Mesothelial cell of epicardium (in vitro differentiated cells): ENCODE data around the gene MPZL1. TPM values are rescaled to one million over a fixed set of nuclear protein-coding genes. Genes with fewer than 3 reads are reported as not detected.

Experiments used
- DNase-seq, 2 experiments: peaks; one replicate each; pipeline ENCODE4 v3.0.0; 2021; ENCODE audit warnings: low spot score in 2 of 2; ENCODE audit not compliant: unreplicated experiment in 2 of 2
- H3K27ac Mint-ChIP-seq: 2 replicates; pipeline ENCODE4 v1.8.0; 2021; ENCODE audit warnings: mixed read lengths
- H3K27me3 Mint-ChIP-seq: 2 replicates; pipeline ENCODE4 v1.8.0; 2021; ENCODE audit warnings: low read depth, mixed read lengths
- H3K36me3 Mint-ChIP-seq: 2 replicates; pipeline ENCODE4 v1.8.0; 2021; ENCODE audit warnings: mixed read lengths
- H3K4me1 Mint-ChIP-seq: 2 replicates; pipeline ENCODE4 v1.8.0; 2021; ENCODE audit warnings: mixed read lengths
- H3K4me3 Mint-ChIP-seq: 2 replicates; pipeline ENCODE4 v1.8.0; 2021; ENCODE audit warnings: mild to moderate bottlenecking, moderate library complexity, mixed read lengths
- H3K9me3 Mint-ChIP-seq: 2 replicates; pipeline ENCODE4 v1.8.0; 2021; ENCODE audit warnings: mixed read lengths
- total RNA-seq: library from RNA; stranded (reverse); gene quantifications from 3 replicates; pipeline ENCODE4 v1.2.1, GENCODE V29; 2021
- TF ChIP-seq, protein P1 (sequence below): fragments of 200-600 bp; sonication (generic); IDR thresholded peaks from one replicate; pipeline ENCODE4 v1.5.0; 2021; ENCODE audit warnings: antibody characterized with exemption; ENCODE audit not compliant: unreplicated experiment

The MPZL1 gene
- total RNA-seq, 1 donor from 2014 or later, result 138 TPM

GRCh38 chr1:167704715-167705114 lies 17.1 kb upstream of the MPZL1 start:
- no peak for DNase-seq
- TF ChIP-seq, protein P1, sequence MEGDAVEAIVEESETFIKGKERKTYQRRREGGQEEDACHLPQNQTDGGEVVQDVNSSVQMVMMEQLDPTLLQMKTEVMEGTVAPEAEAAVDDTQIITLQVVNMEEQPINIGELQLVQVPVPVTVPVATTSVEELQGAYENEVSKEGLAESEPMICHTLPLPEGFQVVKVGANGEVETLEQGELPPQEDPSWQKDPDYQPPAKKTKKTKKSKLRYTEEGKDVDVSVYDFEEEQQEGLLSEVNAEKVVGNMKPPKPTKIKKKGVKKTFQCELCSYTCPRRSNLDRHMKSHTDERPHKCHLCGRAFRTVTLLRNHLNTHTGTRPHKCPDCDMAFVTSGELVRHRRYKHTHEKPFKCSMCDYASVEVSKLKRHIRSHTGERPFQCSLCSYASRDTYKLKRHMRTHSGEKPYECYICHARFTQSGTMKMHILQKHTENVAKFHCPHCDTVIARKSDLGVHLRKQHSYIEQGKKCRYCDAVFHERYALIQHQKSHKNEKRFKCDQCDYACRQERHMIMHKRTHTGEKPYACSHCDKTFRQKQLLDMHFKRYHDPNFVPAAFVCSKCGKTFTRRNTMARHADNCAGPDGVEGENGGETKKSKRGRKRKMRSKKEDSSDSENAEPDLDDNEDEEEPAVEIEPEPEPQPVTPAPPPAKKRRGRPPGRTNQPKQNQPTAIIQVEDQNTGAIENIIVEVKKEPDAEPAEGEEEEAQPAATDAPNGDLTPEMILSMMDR, result no peak
- peaks cover 8% of the 10 kb centered on the region for H3K27me3 Mint-ChIP-seq
- no peak overlapping the region for H3K4me3 Mint-ChIP-seq
- H3K36me3 Mint-ChIP-seq, result no peaks in the 10 kb centered on the region
- H3K27ac Mint-ChIP-seq, result no peak overlapping the region
- peaks cover 15% of the 10 kb centered on the region for H3K4me1 Mint-ChIP-seq
- no peaks in the 10 kb centered on the region for H3K9me3 Mint-ChIP-seq

DNA sequence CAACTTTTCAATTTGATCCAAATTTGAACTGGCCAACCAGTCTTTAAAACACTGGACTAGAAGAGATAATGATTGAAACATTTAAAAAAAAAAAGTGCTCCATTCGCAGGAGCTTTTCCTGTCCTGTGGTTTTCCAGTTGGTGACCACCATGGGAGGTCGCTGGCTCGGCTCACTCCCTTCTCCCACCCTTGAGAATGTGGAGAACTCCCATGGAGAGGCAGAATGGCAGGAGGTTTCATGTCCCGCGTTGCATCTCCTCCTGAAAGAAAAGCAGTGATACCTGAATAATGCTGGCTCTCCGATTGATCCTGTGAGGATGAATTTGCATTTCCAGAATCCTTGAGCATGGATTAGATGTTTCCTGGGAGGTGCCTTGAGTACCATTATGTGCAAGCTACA lies 16.5 kb upstream of the MPZL1 start:
- peaks cover 8% of the 10 kb centered on the region for H3K27me3 Mint-ChIP-seq
- peaks cover 15% of the 10 kb centered on the region for H3K4me1 Mint-ChIP-seq
- no peak for DNase-seq
- TF ChIP-seq, protein P1, result no peak
- no peaks in the 10 kb centered on the region for H3K9me3 Mint-ChIP-seq
- no peak overlapping the region for H3K4me3 Mint-ChIP-seq
- H3K27ac Mint-ChIP-seq, result no peak overlapping the region
- H3K36me3 Mint-ChIP-seq, result no peaks in the 10 kb centered on the region

GRCh38 chr1:167706363-167706762 lies 15.4 kb upstream of the MPZL1 start:
- DNase-seq, result no peak
- H3K27me3 Mint-ChIP-seq, result peaks cover 8% of the 10 kb centered on the region
- no peak overlapping the region for H3K27ac Mint-ChIP-seq
- no peaks in the 10 kb centered on the region for H3K36me3 Mint-ChIP-seq
- TF ChIP-seq, protein P1, result no peak
- H3K4me3 Mint-ChIP-seq, result no peak overlapping the region
- peaks cover 15% of the 10 kb centered on the region for H3K4me1 Mint-ChIP-seq
- H3K9me3 Mint-ChIP-seq, result no peaks in the 10 kb centered on the region

DNA sequence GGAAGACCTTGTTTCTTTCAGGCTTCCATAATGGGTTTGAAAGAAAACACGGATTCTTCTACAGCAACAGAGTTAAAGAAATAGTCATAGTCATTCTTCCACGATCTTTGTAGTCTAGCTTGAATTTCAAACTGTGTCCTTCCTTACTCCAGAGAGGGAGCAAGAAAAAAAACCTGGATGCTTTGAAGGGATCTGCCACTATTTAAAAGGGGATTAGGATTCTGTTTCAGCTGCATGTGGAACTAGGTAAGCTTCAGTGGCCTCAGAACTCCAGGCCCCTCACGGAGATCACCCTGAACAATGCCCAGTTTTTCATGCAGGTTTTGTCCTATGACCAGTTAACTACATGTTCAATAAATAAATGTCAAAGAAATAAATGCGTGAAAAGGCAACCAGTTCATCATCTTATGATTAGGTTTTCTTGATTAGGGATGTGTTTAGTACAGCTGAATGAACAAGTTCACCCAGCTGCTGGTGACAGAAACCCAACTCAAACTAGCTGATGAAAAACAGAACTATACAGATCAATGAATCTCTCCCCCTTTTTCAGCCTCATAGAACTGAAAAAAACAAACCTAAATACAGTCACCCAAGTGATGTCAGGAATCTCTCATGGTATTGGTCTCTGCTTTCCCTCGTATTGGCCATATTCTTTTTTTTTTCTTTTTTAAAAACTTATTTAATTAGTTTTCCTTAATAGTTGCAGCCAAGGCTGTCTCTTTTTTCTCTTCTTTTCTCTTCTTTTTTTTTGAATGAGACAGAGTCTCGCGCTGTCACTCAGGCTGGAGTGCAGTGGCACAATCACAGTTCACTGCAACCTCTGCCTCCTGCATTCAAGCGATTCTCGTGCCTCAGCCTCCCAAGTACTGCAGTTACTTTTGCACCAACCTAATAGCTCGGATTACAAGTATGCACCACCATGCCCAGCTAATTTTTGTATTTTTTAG lies 14.6 kb upstream of the MPZL1 start:
- Mint-ChIP-seq H3K27ac (no peak overlapping the region), H3K36me3 (no peaks in the 10 kb centered on the region), H3K4me1 (peaks cover 15% of the 10 kb centered on the region), H3K27me3 (peaks cover 8% of the 10 kb centered on the region), H3K4me3 (no peak overlapping the region), H3K9me3 (no peaks in the 10 kb centered on the region)
- no peak for DNase-seq
- TF ChIP-seq, protein P1, result no peak

DNA sequence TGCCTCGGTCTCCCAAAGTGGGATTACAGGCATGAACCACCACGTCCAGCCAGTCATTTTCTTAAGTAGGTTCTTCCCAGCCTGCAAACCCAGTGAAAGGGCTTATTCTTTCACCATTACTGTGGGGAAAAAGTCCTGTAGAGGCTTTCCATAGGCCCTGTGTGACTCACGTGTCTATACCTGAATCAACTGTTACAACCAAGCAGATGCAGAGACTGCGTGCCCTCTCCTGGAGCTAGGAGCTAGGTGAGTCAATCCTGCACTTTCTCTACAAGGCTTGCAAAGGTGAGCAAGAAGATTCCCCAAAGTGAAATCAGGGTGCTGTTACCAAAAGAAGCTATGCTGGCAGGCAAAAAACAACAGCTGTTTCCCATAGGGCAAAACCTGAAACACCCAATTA lies 13.8 kb upstream of the MPZL1 start:
- TF ChIP-seq, protein P1, result no peak
- H3K27ac Mint-ChIP-seq, result no peak overlapping the region
- no peak for DNase-seq
- no peak overlapping the region for H3K4me3 Mint-ChIP-seq
- peaks cover 15% of the 10 kb centered on the region for H3K4me1 Mint-ChIP-seq
- H3K27me3 Mint-ChIP-seq, result peaks cover 7% of the 10 kb centered on the region
- no peaks in the 10 kb centered on the region for H3K9me3 Mint-ChIP-seq
- no peaks in the 10 kb centered on the region for H3K36me3 Mint-ChIP-seq
